ENCODE data around the gene MAP3K13.

DNA sequence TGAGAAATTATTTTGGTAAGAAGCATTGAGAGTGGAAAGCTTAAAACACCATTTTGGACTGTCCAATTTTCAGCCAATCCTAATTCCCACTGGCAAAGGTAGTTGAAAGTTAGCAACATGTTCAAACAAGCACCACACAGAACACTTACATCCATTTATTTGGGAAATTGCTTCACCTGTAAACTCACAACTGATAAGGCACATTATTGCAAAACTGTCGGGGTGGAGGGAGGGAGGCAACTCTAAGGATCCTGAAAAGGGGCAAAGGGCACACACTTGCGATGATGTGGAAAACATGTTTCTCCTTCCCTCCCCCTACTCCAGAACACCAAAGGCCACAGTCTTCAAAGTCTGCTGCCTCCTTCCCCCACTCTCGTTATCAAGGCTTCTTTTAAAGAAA lies 126.5 kb downstream of the MAP3K13 start:
- TF ChIP-seq EZH2 (IDR thresholded peaks at IDR 0.05) = no peak
- no peak for TF ChIP-seq POLR2AphosphoS5 (IDR thresholded peaks at IDR 0.05; ENCODE audit: borderline replicate concordance, low read depth, low read length)
- no peak for TF ChIP-seq FOXP2 (optimal IDR thresholded peaks at IDR 0.05; ENCODE audit: control extremely low read depth, extremely low read length, insufficient read depth)
